ENCODE data around the gene TFF1. TPM values are rescaled to one million over a fixed set of nuclear protein-coding genes. Genes with fewer than 3 reads are reported as not detected.

The TFF1 gene
- total RNA-seq, 1 donor: not detected

- Histone ChIP-seq H3K27ac (ENCODE audit: low read depth, low read length) (no peak within 1 kb of the TSS), H3K79me2 (ENCODE audit: insufficient read depth, low read length) (no peaks in the 10 kb centered on the region), H3K4me2 (ENCODE audit: insufficient read depth, low read length) (no peak within 1 kb of the TSS), H2AFZ (ENCODE audit: low read length) (no peak within 1 kb of the TSS), H3K36me3 (ENCODE audit: insufficient read depth, low read length) (no peaks in the 10 kb centered on the region), H3K4me1 (ENCODE audit: insufficient read depth, low read length) (no peaks in the 10 kb centered on the region), H3K27me3 (ENCODE audit: insufficient read depth, low read length) (no peaks in the 10 kb centered on the region), H3K9me3 (ENCODE audit: low read depth, low read length) (no peaks in the 10 kb centered on the region), H3K4me3 (ENCODE audit: insufficient read depth, low read length) (no peak within 1 kb of the TSS), H4K20me1 (ENCODE audit: insufficient read depth, low read length) (no peaks in the 10 kb centered on the region)
- no peak for TF ChIP-seq CTCF (IDR thresholded peaks at IDR 0.05; ENCODE audit: extremely low read depth, low read depth, low read length)
- no peak for DNase-seq (ENCODE audit: insufficient read length, low spot score, missing footprints)
Observed at GRCh38 chr21:42350927-42351426, 15.4 kb downstream of the TFF1 start, which contains the start of gene TFF2. Gene TFF2, minus strand, starts transcription at chr21:42350994. Its CDS starts 37 bp downstream, at chr21:42350957.

GRCh38 chr21:42350318-42350910 is 15.9 kb downstream of the TFF1 start:
- Histone ChIP-seq H3K4me2 (ENCODE audit: insufficient read depth, low read length) (no peak overlapping the region), H2AFZ (ENCODE audit: low read length) (no peak overlapping the region), H4K20me1 (ENCODE audit: insufficient read depth, low read length) (no peaks in the 10 kb centered on the region), H3K9me3 (ENCODE audit: low read depth, low read length) (no peaks in the 10 kb centered on the region), H3K27me3 (ENCODE audit: insufficient read depth, low read length) (no peaks in the 10 kb centered on the region), H3K4me3 (ENCODE audit: insufficient read depth, low read length) (no peak overlapping the region), H3K27ac (ENCODE audit: low read depth, low read length) (no peak overlapping the region), H3K36me3 (ENCODE audit: insufficient read depth, low read length) (no peaks in the 10 kb centered on the region), H3K4me1 (ENCODE audit: insufficient read depth, low read length) (no peaks in the 10 kb centered on the region), H3K79me2 (ENCODE audit: insufficient read depth, low read length) (no peaks in the 10 kb centered on the region)
- no peak for DNase-seq (ENCODE audit: insufficient read length, low spot score, missing footprints)
- TF ChIP-seq CTCF (IDR thresholded peaks at IDR 0.05; ENCODE audit: extremely low read depth, low read depth, low read length): no peak

GRCh38 chr21:42349420-42350317 is 16.7 kb downstream of the TFF1 start:
- H3K27ac ChIP-seq (ENCODE audit: low read depth, low read length): no peak overlapping the region
- no peak overlapping the region for H3K4me2 ChIP-seq (ENCODE audit: insufficient read depth, low read length)
- no peaks in the 10 kb centered on the region for H3K27me3 ChIP-seq (ENCODE audit: insufficient read depth, low read length)
- no peaks in the 10 kb centered on the region for H3K4me1 ChIP-seq (ENCODE audit: insufficient read depth, low read length)
- DNase-seq (ENCODE audit: insufficient read length, low spot score, missing footprints): no peak
- H3K9me3 ChIP-seq (ENCODE audit: low read depth, low read length): no peaks in the 10 kb centered on the region
- H4K20me1 ChIP-seq (ENCODE audit: insufficient read depth, low read length): no peaks in the 10 kb centered on the region
- no peak overlapping the region for H2AFZ ChIP-seq (ENCODE audit: low read length)
- no peaks in the 10 kb centered on the region for H3K79me2 ChIP-seq (ENCODE audit: insufficient read depth, low read length)
- TF ChIP-seq CTCF (IDR thresholded peaks at IDR 0.05; ENCODE audit: extremely low read depth, low read depth, low read length): no peak
- no peak overlapping the region for H3K4me3 ChIP-seq (ENCODE audit: insufficient read depth, low read length)
- no peaks in the 10 kb centered on the region for H3K36me3 ChIP-seq (ENCODE audit: insufficient read depth, low read length)

- H3K9me3 ChIP-seq (ENCODE audit: low read depth, low read length): no peaks in the 10 kb centered on the region
- no peak overlapping the region for H3K27ac ChIP-seq (ENCODE audit: low read depth, low read length)
- H3K4me3 ChIP-seq (ENCODE audit: insufficient read depth, low read length): no peak overlapping the region
- H3K4me1 ChIP-seq (ENCODE audit: insufficient read depth, low read length): no peaks in the 10 kb centered on the region
- H3K79me2 ChIP-seq (ENCODE audit: insufficient read depth, low read length): no peaks in the 10 kb centered on the region
- no peak for TF ChIP-seq CTCF (IDR thresholded peaks at IDR 0.05; ENCODE audit: extremely low read depth, low read depth, low read length)
- no peaks in the 10 kb centered on the region for H3K27me3 ChIP-seq (ENCODE audit: insufficient read depth, low read length)
- H4K20me1 ChIP-seq (ENCODE audit: insufficient read depth, low read length): no peaks in the 10 kb centered on the region
- H3K36me3 ChIP-seq (ENCODE audit: insufficient read depth, low read length): no peaks in the 10 kb centered on the region
- H3K4me2 ChIP-seq (ENCODE audit: insufficient read depth, low read length): no peak overlapping the region
- no peak for DNase-seq (ENCODE audit: insufficient read length, low spot score, missing footprints)
- no peak overlapping the region for H2AFZ ChIP-seq (ENCODE audit: low read length)
Observed at GRCh38 chr21:42348762-42349161, 17.6 kb downstream of the TFF1 start.
